ENCODE results near the gene CHST1. TPM values are rescaled to one million over a fixed set of nuclear protein-coding genes. Genes with fewer than 3 reads are reported as not detected.

CHST1 gene
- total RNA-seq, 1 donor from 2014 or later, result 0.88 TPM

GRCh38 chr11:45687836-45688235 is 22.4 kb upstream of the CHST1 start:
- no peaks in the 10 kb centered on the region for H3K36me3 ChIP-seq (ENCODE audit: control insufficient read depth, insufficient read depth, low read length)
- peaks cover 12% of the 10 kb centered on the region for H3K27me3 ChIP-seq (ENCODE audit: control insufficient read depth, insufficient read depth, low read length)
- no peak for DNase-seq (ENCODE audit: low read depth)
- TF ChIP-seq, protein P1, sequence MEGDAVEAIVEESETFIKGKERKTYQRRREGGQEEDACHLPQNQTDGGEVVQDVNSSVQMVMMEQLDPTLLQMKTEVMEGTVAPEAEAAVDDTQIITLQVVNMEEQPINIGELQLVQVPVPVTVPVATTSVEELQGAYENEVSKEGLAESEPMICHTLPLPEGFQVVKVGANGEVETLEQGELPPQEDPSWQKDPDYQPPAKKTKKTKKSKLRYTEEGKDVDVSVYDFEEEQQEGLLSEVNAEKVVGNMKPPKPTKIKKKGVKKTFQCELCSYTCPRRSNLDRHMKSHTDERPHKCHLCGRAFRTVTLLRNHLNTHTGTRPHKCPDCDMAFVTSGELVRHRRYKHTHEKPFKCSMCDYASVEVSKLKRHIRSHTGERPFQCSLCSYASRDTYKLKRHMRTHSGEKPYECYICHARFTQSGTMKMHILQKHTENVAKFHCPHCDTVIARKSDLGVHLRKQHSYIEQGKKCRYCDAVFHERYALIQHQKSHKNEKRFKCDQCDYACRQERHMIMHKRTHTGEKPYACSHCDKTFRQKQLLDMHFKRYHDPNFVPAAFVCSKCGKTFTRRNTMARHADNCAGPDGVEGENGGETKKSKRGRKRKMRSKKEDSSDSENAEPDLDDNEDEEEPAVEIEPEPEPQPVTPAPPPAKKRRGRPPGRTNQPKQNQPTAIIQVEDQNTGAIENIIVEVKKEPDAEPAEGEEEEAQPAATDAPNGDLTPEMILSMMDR (IDR thresholded peaks at IDR 0.05; ENCODE audit: insufficient read depth, low read length, poor library complexity, severe bottlenecking), result no peak
- no peak overlapping the region for H3K4me3 ChIP-seq (ENCODE audit: low read depth, low read length)

DNA sequence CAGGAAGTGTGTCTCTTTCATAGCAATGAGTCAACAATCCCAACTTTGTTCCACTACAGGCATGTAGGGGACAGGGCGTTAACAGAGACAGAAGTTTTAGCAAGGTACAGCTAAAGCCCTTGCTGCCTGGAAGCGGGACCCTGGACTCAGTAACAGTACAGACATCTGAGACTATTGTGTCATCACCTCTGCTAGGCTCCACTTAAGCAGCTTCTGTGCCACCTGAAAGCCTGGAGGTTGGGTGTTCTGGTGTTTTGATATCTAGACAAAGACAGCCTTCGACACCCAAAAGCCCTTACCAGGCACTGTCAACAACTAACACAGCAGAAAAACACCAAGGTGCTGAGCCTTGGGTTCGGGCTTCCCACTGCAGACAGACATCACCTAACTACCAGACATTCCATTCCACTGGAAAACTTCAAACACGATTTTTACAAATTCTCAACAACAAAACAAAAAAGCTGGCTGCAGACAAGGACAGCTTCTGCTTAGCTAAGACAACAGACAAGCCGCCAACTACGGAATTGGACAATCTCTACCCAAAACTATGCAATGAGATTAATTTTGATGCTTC is 20.6 kb upstream of the CHST1 start:
- Histone ChIP-seq H3K36me3 (ENCODE audit: control insufficient read depth, insufficient read depth, low read length) (no peaks in the 10 kb centered on the region), H3K4me3 (ENCODE audit: low read depth, low read length) (no peak overlapping the region), H3K27me3 (ENCODE audit: control insufficient read depth, insufficient read depth, low read length) (peaks cover 12% of the 10 kb centered on the region)
- no peak for DNase-seq (ENCODE audit: low read depth)
- TF ChIP-seq, protein P1 (IDR thresholded peaks at IDR 0.05; ENCODE audit: insufficient read depth, low read length, poor library complexity, severe bottlenecking), result no peak

GRCh38 chr11:45684440-45684839 is 19.0 kb upstream of the CHST1 start:
- Histone ChIP-seq H3K27me3 (ENCODE audit: control insufficient read depth, insufficient read depth, low read length) (peaks cover 12% of the 10 kb centered on the region), H3K4me3 (ENCODE audit: low read depth, low read length) (no peak overlapping the region), H3K36me3 (ENCODE audit: control insufficient read depth, insufficient read depth, low read length) (no peaks in the 10 kb centered on the region)
- DNase-seq (ENCODE audit: low read depth), result no peak
- TF ChIP-seq, protein P1 (IDR thresholded peaks at IDR 0.05; ENCODE audit: insufficient read depth, low read length, poor library complexity, severe bottlenecking), result no peak

DNA sequence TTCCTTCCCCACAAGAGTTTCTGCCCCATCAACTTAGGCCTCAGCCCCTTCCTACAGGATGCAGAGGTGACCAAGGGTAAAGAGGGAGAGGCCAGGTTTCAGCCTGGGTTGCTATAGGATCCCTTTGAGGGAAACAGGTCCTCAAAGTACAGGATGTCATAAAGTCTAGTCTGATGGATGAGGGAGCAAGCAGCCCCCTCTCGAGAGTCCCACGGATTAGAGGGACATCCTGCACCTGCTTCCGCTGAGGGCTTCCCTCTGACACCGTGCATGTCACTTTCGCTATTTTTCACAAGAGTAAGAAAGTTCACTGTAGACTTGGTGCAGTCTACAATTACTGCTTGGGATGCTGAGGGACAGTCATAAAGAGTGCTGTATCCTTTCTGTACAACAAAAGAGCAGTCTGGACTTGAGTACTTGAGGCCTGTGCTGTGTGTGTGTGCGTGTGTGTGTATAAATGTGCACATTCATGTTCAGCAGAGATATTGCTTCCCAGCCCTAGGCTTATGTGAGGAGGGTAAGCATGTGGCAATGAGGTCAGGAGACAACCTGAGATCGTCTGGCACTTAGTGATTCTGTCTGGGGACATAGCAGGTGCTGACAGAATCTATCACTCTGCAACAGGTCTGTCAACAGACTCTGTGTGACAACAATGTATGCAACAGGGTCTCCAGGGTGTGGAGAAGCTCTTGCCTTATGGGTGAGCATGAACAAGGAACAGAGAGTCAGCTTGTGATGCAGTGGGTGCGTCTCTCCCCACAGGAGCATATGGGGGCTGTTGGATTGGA is 18.0 kb upstream of the CHST1 start:
- Histone ChIP-seq H3K27me3 (ENCODE audit: control insufficient read depth, insufficient read depth, low read length) (peaks cover 12% of the 10 kb centered on the region), H3K4me3 (ENCODE audit: low read depth, low read length) (no peak overlapping the region), H3K36me3 (ENCODE audit: control insufficient read depth, insufficient read depth, low read length) (no peaks in the 10 kb centered on the region)
- TF ChIP-seq, protein P1 (IDR thresholded peaks at IDR 0.05; ENCODE audit: insufficient read depth, low read length, poor library complexity, severe bottlenecking), result no peak
- DNase-seq (ENCODE audit: low read depth), result no peak

GRCh38 chr11:45679806-45680205 is 14.4 kb upstream of the CHST1 start:
- Histone ChIP-seq H3K4me3 (ENCODE audit: low read depth, low read length) (no peak overlapping the region), H3K27me3 (ENCODE audit: control insufficient read depth, insufficient read depth, low read length) (peaks cover 3% of the 10 kb centered on the region), H3K36me3 (ENCODE audit: control insufficient read depth, insufficient read depth, low read length) (no peaks in the 10 kb centered on the region)
- TF ChIP-seq, protein P1 (IDR thresholded peaks at IDR 0.05; ENCODE audit: insufficient read depth, low read length, poor library complexity, severe bottlenecking), result no peak
- DNase-seq (ENCODE audit: low read depth), result no peak
